ENCODE results near the gene SHMT1.

The SHMT1 gene

DNA sequence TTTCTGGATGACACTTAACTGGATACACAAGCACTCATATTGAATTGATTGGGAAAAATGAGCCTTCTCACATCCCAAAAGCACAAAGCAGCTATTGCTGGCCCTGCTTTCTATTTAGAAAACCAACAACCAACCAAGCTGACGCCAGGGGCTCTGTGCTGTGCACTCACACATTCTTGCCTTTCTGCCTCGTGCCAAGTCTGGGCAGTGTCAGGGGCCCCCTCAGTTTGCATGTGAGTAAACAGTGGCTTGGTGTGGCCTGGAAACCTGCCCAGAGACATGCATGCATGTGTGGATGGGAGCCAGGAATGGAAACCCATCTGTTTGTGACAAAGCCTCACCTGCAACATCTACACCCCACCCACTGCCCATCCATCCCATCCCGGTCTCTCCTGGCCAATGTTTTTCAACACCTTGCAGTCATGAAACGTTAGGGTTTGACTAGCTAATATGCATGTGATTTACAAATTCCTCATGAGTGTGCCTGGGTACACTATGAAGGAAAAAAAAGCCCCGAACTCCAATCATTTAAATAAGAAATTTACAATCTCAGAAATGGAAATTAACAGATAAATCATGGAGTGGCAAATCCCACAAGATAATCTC is 82.5 kb downstream of the SHMT1 start:
- DNase-seq: no peak

DNA sequence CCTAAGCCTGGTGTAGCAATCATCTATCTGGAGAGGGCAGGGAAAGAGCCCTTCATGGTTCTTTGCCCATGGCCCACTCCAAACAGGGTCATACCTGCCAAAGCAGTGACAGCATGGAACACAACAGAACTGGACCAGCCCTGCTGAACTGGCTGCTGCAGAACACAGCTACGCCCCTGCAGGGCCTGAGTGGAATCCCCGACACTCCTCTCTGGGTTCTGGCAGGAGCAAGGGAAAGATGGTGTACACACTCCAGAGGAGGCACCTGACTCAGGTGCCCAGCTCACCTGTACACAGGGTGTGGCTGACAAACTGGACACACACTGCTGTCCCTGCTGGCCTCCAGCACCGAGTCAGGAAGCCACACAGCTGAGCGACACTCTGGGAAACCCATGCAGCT is 83.1 kb downstream of the SHMT1 start:
- no peak for DNase-seq

DNA sequence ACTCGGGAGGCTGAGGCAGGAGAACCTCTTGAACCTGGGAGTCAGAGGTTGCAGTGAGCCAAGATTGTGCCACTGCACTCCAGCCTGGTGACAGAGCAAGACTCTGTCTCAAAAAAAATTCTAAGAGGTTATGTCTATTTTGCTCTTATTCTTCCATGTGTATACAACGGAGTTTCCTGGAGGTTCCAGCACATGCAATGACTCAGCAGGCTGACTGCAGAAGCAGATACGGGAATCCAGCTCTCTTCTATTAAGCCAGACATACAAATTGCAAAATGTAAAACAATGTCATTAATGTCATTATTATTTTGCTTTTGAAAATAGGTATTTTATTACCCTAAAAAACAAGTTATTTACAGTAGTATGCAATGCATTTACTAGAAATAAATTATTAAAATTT is 84.5 kb downstream of the SHMT1 start:
- no peak for DNase-seq

All from NCI-H748 treated with DMSO at 0.1 percent for 48 hours (cell line).